Measurements from ENCODE around the gene MOB3B.

DNA sequence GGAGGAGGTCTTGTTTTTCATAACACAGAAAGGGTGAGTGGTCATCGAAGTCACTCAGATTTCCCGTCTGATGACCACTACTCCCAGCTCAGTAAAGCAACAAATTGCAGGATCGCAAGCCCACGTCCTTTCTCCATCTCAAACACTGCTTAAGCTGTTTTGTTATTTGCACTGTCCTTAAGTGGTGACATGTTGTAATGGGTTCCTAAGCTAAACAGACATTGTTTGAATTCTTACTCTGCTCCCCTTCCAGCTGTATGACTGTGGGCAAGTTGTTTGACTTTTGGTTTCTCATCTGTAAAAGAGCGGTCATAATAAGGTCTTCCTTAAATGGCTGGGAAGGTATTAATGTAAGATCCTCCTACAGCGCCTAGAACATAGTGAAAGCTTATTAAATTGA is 169.9 kb downstream of the MOB3B start:
- no peak for TF ChIP-seq EZH2 (IDR thresholded peaks at IDR 0.05; ENCODE audit: borderline replicate concordance, low read depth, low read length, poor library complexity, severe bottlenecking)
- TF ChIP-seq, protein P1, sequence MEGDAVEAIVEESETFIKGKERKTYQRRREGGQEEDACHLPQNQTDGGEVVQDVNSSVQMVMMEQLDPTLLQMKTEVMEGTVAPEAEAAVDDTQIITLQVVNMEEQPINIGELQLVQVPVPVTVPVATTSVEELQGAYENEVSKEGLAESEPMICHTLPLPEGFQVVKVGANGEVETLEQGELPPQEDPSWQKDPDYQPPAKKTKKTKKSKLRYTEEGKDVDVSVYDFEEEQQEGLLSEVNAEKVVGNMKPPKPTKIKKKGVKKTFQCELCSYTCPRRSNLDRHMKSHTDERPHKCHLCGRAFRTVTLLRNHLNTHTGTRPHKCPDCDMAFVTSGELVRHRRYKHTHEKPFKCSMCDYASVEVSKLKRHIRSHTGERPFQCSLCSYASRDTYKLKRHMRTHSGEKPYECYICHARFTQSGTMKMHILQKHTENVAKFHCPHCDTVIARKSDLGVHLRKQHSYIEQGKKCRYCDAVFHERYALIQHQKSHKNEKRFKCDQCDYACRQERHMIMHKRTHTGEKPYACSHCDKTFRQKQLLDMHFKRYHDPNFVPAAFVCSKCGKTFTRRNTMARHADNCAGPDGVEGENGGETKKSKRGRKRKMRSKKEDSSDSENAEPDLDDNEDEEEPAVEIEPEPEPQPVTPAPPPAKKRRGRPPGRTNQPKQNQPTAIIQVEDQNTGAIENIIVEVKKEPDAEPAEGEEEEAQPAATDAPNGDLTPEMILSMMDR (conservative IDR thresholded peaks at IDR 0.05; ENCODE audit: low read depth, low read length): no peak
